Measurements from ENCODE around the gene UBASH3A. TPM values are rescaled to one million over a fixed set of nuclear protein-coding genes. Genes with fewer than 3 reads are reported as not detected.
"Not testable (repeated sequence)": the region's sequence is repeated elsewhere in the genome, so short reads cannot be mapped to it uniquely, and the experiment has no call there.

Gene UBASH3A
- total RNA-seq, 1 donor from 2014 or later, result not detected

GRCh38 chr21:42466700-42467099 is 63.0 kb downstream of the UBASH3A start:
- Mint-ChIP-seq H3K36me3 (ENCODE audit: low read depth) (no peaks in the 10 kb centered on the region), H3K27ac (ENCODE audit: unreplicated experiment) (no peak overlapping the region), H3K27me3 (ENCODE audit: low read depth) (no peaks in the 10 kb centered on the region), H3K9me3 (no peaks in the 10 kb centered on the region), H3K4me1 (peaks cover 18% of the 10 kb centered on the region), H3K4me3 (no peak overlapping the region)
- TF ChIP-seq CTCF (conservative IDR thresholded peaks at IDR 0.05), result no peak
- DNase-seq (ENCODE audit: low read depth, low spot score), result no peak

GRCh38 chr21:42467140-42467983 is 63.7 kb downstream of the UBASH3A start:
- Mint-ChIP-seq H3K27me3 (ENCODE audit: low read depth) (no peaks in the 10 kb centered on the region), H3K9me3 (no peaks in the 10 kb centered on the region), H3K4me3 (no peak overlapping the region), H3K27ac (ENCODE audit: unreplicated experiment) (no peak overlapping the region), H3K36me3 (ENCODE audit: low read depth) (no peaks in the 10 kb centered on the region), H3K4me1 (peaks cover 18% of the 10 kb centered on the region)
- no peak for TF ChIP-seq CTCF (conservative IDR thresholded peaks at IDR 0.05)
- no peak for DNase-seq (ENCODE audit: low read depth, low spot score)

- no peaks in the 10 kb centered on the region for H3K9me3 Mint-ChIP-seq
- peaks cover 15% of the 10 kb centered on the region for H3K4me1 Mint-ChIP-seq
- H3K27me3 Mint-ChIP-seq (ENCODE audit: low read depth), result no peaks in the 10 kb centered on the region
- no peak overlapping the region for H3K4me3 Mint-ChIP-seq
- no peaks in the 10 kb centered on the region for H3K36me3 Mint-ChIP-seq (ENCODE audit: low read depth)
- no peak overlapping the region for H3K27ac Mint-ChIP-seq (ENCODE audit: unreplicated experiment)
- no peak for DNase-seq (ENCODE audit: low read depth, low spot score)
- TF ChIP-seq CTCF (conservative IDR thresholded peaks at IDR 0.05), result no peak
Measured at GRCh38 chr21:42468491-42469131, 64.9 kb downstream of the UBASH3A start.

GRCh38 chr21:42469272-42469671 is 65.6 kb downstream of the UBASH3A start:
- H3K36me3 Mint-ChIP-seq (ENCODE audit: low read depth), result no peaks in the 10 kb centered on the region

GRCh38 chr21:42469726-42470125 is 66.0 kb downstream of the UBASH3A start:
- not testable (repeated sequence) for H3K27ac Mint-ChIP-seq (ENCODE audit: unreplicated experiment); DNase-seq (ENCODE audit: low read depth, low spot score); H3K36me3 Mint-ChIP-seq (ENCODE audit: low read depth); H3K4me3 Mint-ChIP-seq; H3K27me3 Mint-ChIP-seq (ENCODE audit: low read depth); H3K9me3 Mint-ChIP-seq
- peaks cover 21% of the 10 kb centered on the region for H3K4me1 Mint-ChIP-seq

More at GRCh38 chr21:42469272-42469671, 65.6 kb downstream of the UBASH3A start:
- peaks cover 17% of the 10 kb centered on the region for H3K4me1 Mint-ChIP-seq
- no peak for TF ChIP-seq CTCF (conservative IDR thresholded peaks at IDR 0.05)
- no peak overlapping the region for H3K4me3 Mint-ChIP-seq
- no peaks in the 10 kb centered on the region for H3K9me3 Mint-ChIP-seq
- H3K27me3 Mint-ChIP-seq (ENCODE audit: low read depth), result no peaks in the 10 kb centered on the region
- no peak for DNase-seq (ENCODE audit: low read depth, low spot score)
- H3K27ac Mint-ChIP-seq (ENCODE audit: unreplicated experiment), result no peak overlapping the region

GRCh38 chr21:42471206-42471605 is 67.5 kb downstream of the UBASH3A start:
- Mint-ChIP-seq H3K27ac (ENCODE audit: unreplicated experiment) (no peak overlapping the region), H3K36me3 (ENCODE audit: low read depth) (no peaks in the 10 kb centered on the region), H3K9me3 (no peaks in the 10 kb centered on the region), H3K4me3 (no peak overlapping the region), H3K4me1 (peaks cover 21% of the 10 kb centered on the region), H3K27me3 (ENCODE audit: low read depth) (no peaks in the 10 kb centered on the region)
- no peak for DNase-seq (ENCODE audit: low read depth, low spot score)
- TF ChIP-seq CTCF (conservative IDR thresholded peaks at IDR 0.05), result no peak
